ENCODE results near the gene ZNF727. TPM values are rescaled to one million over a fixed set of nuclear protein-coding genes. Genes with fewer than 3 reads are reported as not detected.
"Not testable (repeated sequence)": the region's sequence is repeated elsewhere in the genome, so short reads cannot be mapped to it uniquely, and the experiment has no call there.

Gene ZNF727
- total RNA-seq, 1 donor = 1.8 TPM

DNA sequence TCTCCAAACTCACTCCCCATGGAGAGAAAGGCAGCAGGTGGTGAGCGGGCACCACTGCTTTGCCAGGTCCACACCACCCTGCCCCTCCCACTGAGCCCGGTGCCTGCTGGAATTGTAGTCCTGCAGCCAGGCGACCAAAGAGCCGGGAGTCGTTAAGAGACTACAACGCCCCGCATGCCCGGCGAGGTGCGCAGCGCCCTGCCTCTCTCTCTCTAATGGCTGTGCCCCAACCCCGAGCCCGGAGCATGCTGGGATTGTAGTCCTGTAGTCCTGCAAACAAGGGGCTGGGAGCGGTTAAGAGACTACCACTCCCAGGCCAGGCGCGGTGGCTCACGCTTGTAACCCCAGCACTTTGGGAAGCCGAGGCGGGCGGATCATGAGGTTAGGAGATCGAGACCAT lies 8.1 kb upstream of the ZNF727 start:
- Histone ChIP-seq H3K27me3 (ENCODE audit: insufficient read depth, low read length) (no peaks in the 10 kb centered on the region), H3K9me3 (ENCODE audit: low read depth, low read length) (peaks cover 2% of the 10 kb centered on the region), H3K4me1 (ENCODE audit: insufficient read depth, low read length) (no peaks in the 10 kb centered on the region), H2AFZ (ENCODE audit: low read length) (no peak overlapping the region), H3K27ac (ENCODE audit: low read depth, low read length) (no peak overlapping the region), H4K20me1 (ENCODE audit: insufficient read depth, low read length) (no peaks in the 10 kb centered on the region), H3K79me2 (ENCODE audit: insufficient read depth, low read length) (no peaks in the 10 kb centered on the region), H3K4me3 (ENCODE audit: insufficient read depth, low read length) (no peak overlapping the region), H3K36me3 (ENCODE audit: insufficient read depth, low read length) (no peaks in the 10 kb centered on the region), H3K4me2 (ENCODE audit: insufficient read depth, low read length) (no peak overlapping the region)
- TF ChIP-seq CTCF (IDR thresholded peaks at IDR 0.05; ENCODE audit: extremely low read depth, low read depth, low read length) = no peak
- DNase-seq (ENCODE audit: insufficient read length, low spot score, missing footprints) = no peak

- no peak overlapping the region for H3K4me2 ChIP-seq (ENCODE audit: insufficient read depth, low read length)
- H3K9me3 ChIP-seq (ENCODE audit: low read depth, low read length) = no peaks in the 10 kb centered on the region
- H3K79me2 ChIP-seq (ENCODE audit: insufficient read depth, low read length) = no peaks in the 10 kb centered on the region
- no peaks in the 10 kb centered on the region for H4K20me1 ChIP-seq (ENCODE audit: insufficient read depth, low read length)
- H3K36me3 ChIP-seq (ENCODE audit: insufficient read depth, low read length) = no peaks in the 10 kb centered on the region
- no peak overlapping the region for H3K27ac ChIP-seq (ENCODE audit: low read depth, low read length)
- H3K4me1 ChIP-seq (ENCODE audit: insufficient read depth, low read length) = no peaks in the 10 kb centered on the region
- DNase-seq (ENCODE audit: insufficient read length, low spot score, missing footprints) = no peak
- no peak overlapping the region for H2AFZ ChIP-seq (ENCODE audit: low read length)
- H3K27me3 ChIP-seq (ENCODE audit: insufficient read depth, low read length) = no peaks in the 10 kb centered on the region
- TF ChIP-seq CTCF (IDR thresholded peaks at IDR 0.05; ENCODE audit: extremely low read depth, low read depth, low read length) = no peak
- no peak overlapping the region for H3K4me3 ChIP-seq (ENCODE audit: insufficient read depth, low read length)
These were observed 781 bp downstream of the ZNF727 start for GRCh38 chr7:64046041-64046389.

DNA sequence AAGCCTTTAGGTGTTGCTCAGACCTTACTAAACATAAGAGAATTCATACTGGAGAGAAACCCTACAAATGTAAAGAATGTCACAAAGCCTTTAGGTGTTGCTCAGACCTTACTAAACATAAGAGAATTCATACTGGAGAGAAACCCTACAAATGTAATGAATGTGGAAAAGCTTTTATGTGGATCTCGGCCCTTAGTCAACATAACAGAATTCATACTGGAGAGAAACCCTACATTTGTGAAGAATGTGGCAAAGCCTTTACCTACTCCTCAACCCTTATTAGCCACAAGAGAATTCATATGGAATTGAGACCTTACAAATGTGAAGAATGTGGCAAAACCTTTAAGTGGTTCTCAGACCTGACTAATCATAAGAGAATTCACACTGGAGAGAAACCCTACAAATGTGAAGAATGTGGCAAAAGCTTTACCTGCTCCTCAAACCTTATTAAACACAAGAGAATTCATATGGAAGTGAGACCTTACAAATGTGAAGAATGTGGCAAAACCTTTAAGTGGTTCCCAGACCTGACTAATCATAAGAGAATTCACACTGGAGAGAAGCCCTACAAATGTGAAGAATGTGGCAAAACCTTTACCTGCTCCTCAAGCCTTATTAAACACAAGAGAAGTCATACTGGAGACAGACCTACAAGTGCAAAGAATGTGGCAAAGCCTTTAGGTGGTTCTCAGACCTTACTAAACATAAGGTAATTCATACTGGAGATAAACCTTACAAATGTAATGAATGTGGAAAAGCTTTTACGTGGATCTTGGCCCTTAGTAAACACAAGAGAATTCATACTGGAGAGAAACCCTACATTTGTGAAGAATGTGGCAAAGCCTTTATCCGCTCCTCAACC lies 32.8 kb downstream of the ZNF727 start:
- not testable (repeated sequence) for H3K36me3 ChIP-seq (ENCODE audit: insufficient read depth, low read length); H3K27me3 ChIP-seq (ENCODE audit: insufficient read depth, low read length); DNase-seq (ENCODE audit: insufficient read length, low spot score, missing footprints)

DNA sequence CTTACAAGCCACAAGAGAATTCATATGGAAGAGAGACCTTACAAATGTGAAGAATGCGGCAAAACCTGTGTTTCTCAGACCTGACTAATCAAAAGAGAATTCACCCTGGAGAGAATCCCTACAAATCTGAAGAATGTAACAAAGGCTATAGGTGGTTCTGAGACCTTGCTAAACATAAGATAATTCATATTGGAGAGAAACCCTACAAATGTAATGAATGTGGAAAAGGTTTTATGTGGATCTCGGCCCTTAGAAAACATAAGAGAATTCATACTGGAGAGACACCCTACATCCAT lies 33.4 kb downstream of the ZNF727 start:
- no peaks in the 10 kb centered on the region for H3K27me3 ChIP-seq (ENCODE audit: insufficient read depth, low read length)
- H3K79me2 ChIP-seq (ENCODE audit: insufficient read depth, low read length) = no peaks in the 10 kb centered on the region
- H2AFZ ChIP-seq (ENCODE audit: low read length) = no peak overlapping the region
- no peak overlapping the region for H3K27ac ChIP-seq (ENCODE audit: low read depth, low read length)
- no peak overlapping the region for H3K4me2 ChIP-seq (ENCODE audit: insufficient read depth, low read length)
- H3K4me3 ChIP-seq (ENCODE audit: insufficient read depth, low read length) = no peak overlapping the region
- peaks cover 26% of the 10 kb centered on the region for H3K9me3 ChIP-seq (ENCODE audit: low read depth, low read length)
- no peaks in the 10 kb centered on the region for H3K36me3 ChIP-seq (ENCODE audit: insufficient read depth, low read length)
- no peak for TF ChIP-seq CTCF (IDR thresholded peaks at IDR 0.05; ENCODE audit: extremely low read depth, low read depth, low read length)
- H4K20me1 ChIP-seq (ENCODE audit: insufficient read depth, low read length) = no peaks in the 10 kb centered on the region
- H3K4me1 ChIP-seq (ENCODE audit: insufficient read depth, low read length) = no peaks in the 10 kb centered on the region
- no peak for DNase-seq (ENCODE audit: insufficient read length, low spot score, missing footprints)

More for the DNA sequence above, 32.8 kb downstream of the ZNF727 start:
- not testable (repeated sequence) for H3K4me3 ChIP-seq (ENCODE audit: insufficient read depth, low read length); H3K79me2 ChIP-seq (ENCODE audit: insufficient read depth, low read length); H3K4me1 ChIP-seq (ENCODE audit: insufficient read depth, low read length); H3K27ac ChIP-seq (ENCODE audit: low read depth, low read length); H4K20me1 ChIP-seq (ENCODE audit: insufficient read depth, low read length); H2AFZ ChIP-seq (ENCODE audit: low read length); H3K4me2 ChIP-seq (ENCODE audit: insufficient read depth, low read length)
- H3K9me3 ChIP-seq (ENCODE audit: low read depth, low read length) = peaks cover 22% of the 10 kb centered on the region
